Measurements from ENCODE around the gene CGAS. TPM values are rescaled to one million over a fixed set of nuclear protein-coding genes. Genes with fewer than 3 reads are reported as not detected.
A peak's percentile ranks its signal among the peaks of the same experiment; 100 is the strongest.

CGAS gene
- total RNA-seq, 1 experiment from 2014 or later, result 6.4 TPM

- no peak for TF ChIP-seq JAZF1 (CRISPR knock-in tag; IDR thresholded peaks at IDR 0.05)
- no peak for TF ChIP-seq ZNF416 (CRISPR knock-in tag; IDR thresholded peaks at IDR 0.05)
- TF ChIP-seq GRHL2 (CRISPR knock-in tag; IDR thresholded peaks at IDR 0.05; ENCODE audit: insufficient replicate concordance, severe bottlenecking), result no peak
These were observed 42.7 kb downstream of the CGAS start (continued) for GRCh38 chr6:73409395-73409794.

GRCh38 chr6:73400656-73401055, 51.4 kb downstream of the CGAS start:
- ATAC-seq, result no peak
- CTCF ChIA-PET, result interaction anchor here (2.9 kb wide), 1 partner anchor 12 kb away, joined by 14 read pairs; no protein-coding TSS in a partner anchor
- DNase-seq (ENCODE audit: low spot score), result no peak
- H3K27ac Mint-ChIP-seq, result no peak overlapping the region
- TF ChIP-seq ZBTB21 (CRISPR knock-in tag; IDR thresholded peaks at IDR 0.05; ENCODE audit: borderline replicate concordance), result no peak
- TF ChIP-seq CBFB (CRISPR knock-in tag; IDR thresholded peaks at IDR 0.05; ENCODE audit: low read depth), result no peak
- no peak for TF ChIP-seq MLX (CRISPR knock-in tag; IDR thresholded peaks at IDR 0.05)
- no peak for TF ChIP-seq ZNF121 (CRISPR knock-in tag; IDR thresholded peaks at IDR 0.05)
- no peak for TF ChIP-seq CREM (CRISPR knock-in tag; IDR thresholded peaks at IDR 0.05)
- no peak for TF ChIP-seq ETV6 (CRISPR knock-in tag; IDR thresholded peaks at IDR 0.05)
- TF ChIP-seq ZNF416 (CRISPR knock-in tag; IDR thresholded peaks at IDR 0.05), result no peak
- TF ChIP-seq ZNF423 (CRISPR knock-in tag; IDR thresholded peaks at IDR 0.05), result no peak
- TF ChIP-seq ATF3 (CRISPR knock-in tag; conservative IDR thresholded peaks at IDR 0.05), result no peak
- no peak for TF ChIP-seq ZNF512 (CRISPR knock-in tag; IDR thresholded peaks at IDR 0.05; ENCODE audit: borderline replicate concordance)
- H3K4me1 Mint-ChIP-seq, result peaks cover 9% of the 10 kb centered on the region
- H3K4me3 Mint-ChIP-seq, result no peak overlapping the region
- POLR2A ChIA-PET, result interaction anchor here (0.6 kb wide), 1 partner anchor 8 kb away, joined by 11 read pairs; no protein-coding TSS in a partner anchor
- H3K9me3 Mint-ChIP-seq, result peaks cover 6% of the 10 kb centered on the region
- peaks cover 5% of the 10 kb centered on the region; the same call in 1 of the 2 replicates for H3K36me3 Mint-ChIP-seq
- no peaks in the 10 kb centered on the region for H3K27me3 Mint-ChIP-seq (ENCODE audit: low read depth)

- Mint-ChIP-seq H3K36me3 (peaks cover 5% of the 10 kb centered on the region; the same call in 1 of the 2 replicates), H3K27me3 (ENCODE audit: low read depth) (peaks cover 11% of the 10 kb centered on the region), H3K4me3 (no peak overlapping the region), H3K9me3 (peaks cover 6% of the 10 kb centered on the region), H3K4me1 (peaks cover 21% of the 10 kb centered on the region), H3K27ac (no peak overlapping the region)
- no peak for ATAC-seq
- TF ChIP-seq TP53 (CRISPR knock-in tag; IDR thresholded peaks at IDR 0.05), result no peak
- no peak for TF ChIP-seq FOXP4 (CRISPR knock-in tag; IDR thresholded peaks at IDR 0.05)
- ChIA-PET CTCF (interaction anchor here (1.2 kb wide), 1 partner anchor 110 kb away, joined by 4 read pairs; no protein-coding TSS in a partner anchor), POLR2A (interaction anchor here (0.7 to 1.2 kb wide), 2 partner anchors 126 to 1697 kb away, joined by 3 to 4 read pairs; no protein-coding TSS in a partner anchor)
- no peak for DNase-seq (ENCODE audit: low spot score)
These were observed 56.2 kb downstream of the CGAS start for GRCh38 chr6:73395875-73396274.

GRCh38 chr6:73394577-73395354, 57.3 kb downstream of the CGAS start, which contains the start of gene DDX43:
TSS of gene DDX43 (plus strand) at chr6:73394828. CDS start at chr6:73394906, 78 bp downstream.
- peaks cover 26% of the 10 kb centered on the region for H3K4me1 Mint-ChIP-seq
- peaks cover 6% of the 10 kb centered on the region for H3K9me3 Mint-ChIP-seq
- H3K4me3 Mint-ChIP-seq, result no peak within 1 kb of the TSS
- POLR2A ChIA-PET, result interaction anchor here (1.2 kb wide), 1 partner anchor 127 kb away, joined by 4 read pairs; no protein-coding TSS in a partner anchor
- DNase-seq (ENCODE audit: low spot score) (peak; percentile 48), ATAC-seq (peak; percentile 87)
- TF ChIP-seq PRDM15 (CRISPR knock-in tag; IDR thresholded peaks at IDR 0.05) (peak; percentile 81), NR2C2 (CRISPR knock-in tag; IDR thresholded peaks at IDR 0.05) (no peak), SMAD4 (CRISPR knock-in tag; IDR thresholded peaks at IDR 0.05) (no peak)
- CTCF ChIA-PET, result interaction anchor here (1.2 to 1.3 kb wide), 2 partner anchors 68 to 109 kb away, joined by 3 to 4 read pairs; no protein-coding TSS in a partner anchor
- peaks cover 12% of the 10 kb centered on the region for H3K27me3 Mint-ChIP-seq (ENCODE audit: low read depth)
- peaks cover 5% of the 10 kb centered on the region; the same call in 1 of the 2 replicates for H3K36me3 Mint-ChIP-seq
- H3K27ac Mint-ChIP-seq, result no peak within 1 kb of the TSS
